ENCODE measurements around the gene CLCN4. TPM values are rescaled to one million over a fixed set of nuclear protein-coding genes. Genes with fewer than 3 reads are reported as not detected.

The CLCN4 gene
- total and polyA plus RNA-seq, 7 experiments from 2014 or later: 0.02 to 0.42 (median 0.11) TPM; not detected in 2

DNA sequence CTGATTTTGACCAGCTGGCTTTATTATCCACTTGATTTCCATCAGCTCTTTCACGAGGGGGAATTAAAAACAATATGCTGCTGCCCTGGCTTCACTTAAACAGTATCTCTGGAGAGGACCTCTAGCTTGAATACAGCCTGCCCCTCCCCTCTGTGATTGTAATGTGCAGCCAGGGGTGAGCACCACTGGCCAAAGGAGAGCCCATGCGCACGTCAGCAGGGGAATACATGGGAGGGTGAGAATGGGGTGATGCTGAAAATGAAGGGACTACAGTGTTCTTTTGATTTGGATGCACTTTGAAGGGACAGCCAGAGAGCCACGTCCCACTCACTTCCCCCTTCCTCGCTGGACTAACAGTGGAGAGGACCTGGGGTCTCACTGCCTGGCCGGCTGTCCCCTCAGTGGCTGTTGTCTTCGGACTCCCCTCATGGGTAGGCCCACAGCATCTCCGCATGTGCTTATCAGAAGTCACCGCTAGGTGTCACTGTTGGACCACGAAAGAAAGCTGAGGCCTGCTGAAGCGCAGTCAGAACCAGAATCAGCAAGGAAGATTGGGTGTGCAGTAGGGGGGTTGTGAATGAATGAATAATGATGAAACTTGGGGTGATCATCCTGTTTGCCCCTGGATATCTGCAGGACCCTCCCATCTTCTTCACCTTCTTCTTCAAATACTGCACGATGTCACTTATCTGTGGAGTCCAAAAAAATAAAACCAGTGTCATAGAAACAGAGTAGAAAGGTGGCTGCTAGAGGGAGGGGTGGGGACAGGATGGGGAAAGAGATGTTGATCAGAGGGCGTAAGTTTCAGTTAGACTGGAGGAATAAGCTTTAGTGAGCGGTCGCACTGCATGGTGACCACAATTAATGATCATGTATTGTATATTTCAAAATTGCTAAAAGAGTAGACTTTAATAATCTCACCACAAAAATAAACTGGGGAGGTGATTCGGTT lies 32.8 kb downstream of the CLCN4 start:
- intact Hi-C loops (cut with micrococcal nuclease): loop anchor here (1.0 to 5.0 kb wide), 6 partner anchors 409 to 1533 kb away; no protein-coding TSS in a partner anchor
- Mint-ChIP-seq H3K36me3 (no peaks in the 10 kb centered on the region), H3K4me3 (no peak overlapping the region), H3K9me3 (no peaks in the 10 kb centered on the region), H3K27ac (peak overlapping the region in 1 of 9 donors; percentile 28), H3K4me1 (peaks cover 0 to 4% (median 0%) of the 10 kb centered on the region in 7 donors), H3K27me3 (peaks cover 0 to 13% (median 4%) of the 10 kb centered on the region in 5 donors)
- Histone ChIP-seq H3K4me1 (ENCODE audit: control insufficient read depth in 2 of 2, insufficient read depth in 2 of 2, low read length in 2 of 2) (no peaks in the 10 kb centered on the region), H3K9me3 (ENCODE audit: control insufficient read depth in 2 of 3, low read length in 3 of 3) (no peaks in the 10 kb centered on the region), H3K27me3 (ENCODE audit: control insufficient read depth in 2 of 2, insufficient read depth in 2 of 2, low read length in 2 of 2) (no peaks in the 10 kb centered on the region), H3K4me3 (ENCODE audit: low read length) (no peak overlapping the region), H3K36me3 (ENCODE audit: control insufficient read depth in 2 of 3, insufficient read depth in 3 of 3, low read length in 3 of 3) (no peaks in the 10 kb centered on the region), H3K27ac (ENCODE audit: low read depth, low read length) (no peak overlapping the region)
- ChIA-PET CTCF (interaction anchor here (0.8 to 2.5 kb wide), 6 partner anchors 12 to 954 kb away, joined by 3 to 18 read pairs (median 4); no protein-coding TSS in a partner anchor), POLR2A (interaction anchor here (0.7 kb wide), 1 partner anchor 56 kb away, joined by 3 read pairs; no protein-coding TSS in a partner anchor)
- peak; percentile 77 for ATAC-seq
- peak; percentile 35 to 78 (median 64) for DNase-seq

DNA sequence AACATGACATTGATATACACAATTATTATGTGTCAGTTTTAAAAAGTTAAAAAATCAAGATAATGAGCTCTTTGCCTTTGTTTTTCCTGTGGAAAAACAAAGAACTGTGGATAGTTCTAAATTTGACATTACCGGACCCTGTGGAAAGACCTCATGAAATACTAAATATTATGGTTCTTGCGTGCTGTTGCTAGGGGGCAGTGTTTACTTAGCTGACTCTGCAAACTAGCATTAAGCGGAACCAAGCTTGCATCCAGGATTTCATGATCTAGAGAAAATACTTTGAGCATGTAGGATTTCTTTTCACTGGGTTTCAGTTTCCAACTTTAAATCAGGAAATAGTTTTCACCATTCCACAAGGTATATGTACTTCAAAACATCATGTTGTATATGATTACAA lies 33.6 kb downstream of the CLCN4 start:
- H3K4me1 ChIP-seq (ENCODE audit: control insufficient read depth in 2 of 2, insufficient read depth in 2 of 2, low read length in 2 of 2): no peaks in the 10 kb centered on the region

DNA sequence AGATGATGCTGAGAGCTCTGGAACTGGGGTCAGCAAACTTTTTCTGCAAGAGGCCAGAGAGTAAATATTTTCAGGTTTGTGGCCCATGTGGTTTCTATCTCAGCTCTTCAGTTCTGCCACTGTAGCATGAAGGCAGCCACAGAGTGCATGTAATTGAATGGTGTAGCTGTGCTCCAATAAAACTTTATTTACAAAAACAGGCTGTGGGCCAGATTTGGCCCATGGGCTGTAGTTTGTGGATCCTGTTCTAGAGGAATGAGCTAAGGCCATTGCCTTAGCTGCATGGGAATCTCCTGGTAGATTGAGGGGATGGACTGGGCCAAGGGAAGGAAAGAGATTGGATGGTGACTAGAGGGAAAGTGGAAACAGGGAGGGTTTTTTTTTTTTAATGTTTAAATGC lies 36.8 kb downstream of the CLCN4 start:
- Mint-ChIP-seq H3K9me3 (no peaks in the 10 kb centered on the region), H3K36me3 (no peaks in the 10 kb centered on the region), H3K4me3 (no peak overlapping the region), H3K27ac (no peak overlapping the region), H3K27me3 (no peaks in the 10 kb centered on the region), H3K4me1 (peaks cover 0 to 4% (median 0%) of the 10 kb centered on the region in 7 donors)
- ATAC-seq (no peak), DNase-seq (no peak)
- Histone ChIP-seq H3K4me1 (ENCODE audit: control insufficient read depth in 2 of 2, insufficient read depth in 2 of 2, low read length in 2 of 2) (no peaks in the 10 kb centered on the region), H3K4me3 (ENCODE audit: low read length) (no peak overlapping the region), H3K36me3 (ENCODE audit: control insufficient read depth in 2 of 3, insufficient read depth in 3 of 3, low read length in 3 of 3) (no peaks in the 10 kb centered on the region), H3K27ac (ENCODE audit: low read depth, low read length) (no peak overlapping the region), H3K9me3 (ENCODE audit: control insufficient read depth in 2 of 3, low read length in 3 of 3) (no peaks in the 10 kb centered on the region), H3K27me3 (ENCODE audit: control insufficient read depth in 2 of 2, insufficient read depth in 2 of 2, low read length in 2 of 2) (no peaks in the 10 kb centered on the region)
- POLR2A ChIA-PET: no interaction called here
- intact Hi-C loops (cut with micrococcal nuclease): no loop called here
- CTCF ChIA-PET: interaction anchor here (2.1 kb wide), 1 partner anchor 943 kb away, joined by 8 read pairs; no protein-coding TSS in a partner anchor

More for the DNA sequence above, 33.6 kb downstream of the CLCN4 start:
- Mint-ChIP-seq H3K27ac (no peak overlapping the region), H3K4me3 (no peak overlapping the region), H3K36me3 (no peaks in the 10 kb centered on the region), H3K27me3 (peaks cover 0 to 7% (median 4%) of the 10 kb centered on the region in 5 donors), H3K4me1 (peaks cover 0 to 4% (median 0%) of the 10 kb centered on the region in 7 donors), H3K9me3 (no peaks in the 10 kb centered on the region)
- Histone ChIP-seq H3K27ac (ENCODE audit: low read depth, low read length) (no peak overlapping the region), H3K9me3 (ENCODE audit: control insufficient read depth in 2 of 3, low read length in 3 of 3) (no peaks in the 10 kb centered on the region), H3K27me3 (ENCODE audit: control insufficient read depth in 2 of 2, insufficient read depth in 2 of 2, low read length in 2 of 2) (no peaks in the 10 kb centered on the region), H3K4me3 (ENCODE audit: low read length) (no peak overlapping the region), H3K36me3 (ENCODE audit: control insufficient read depth in 2 of 3, insufficient read depth in 3 of 3, low read length in 3 of 3) (no peaks in the 10 kb centered on the region)
- CTCF ChIA-PET: interaction anchor here (0.7 to 2.5 kb wide), 8 partner anchors 10 to 953 kb away, joined by 3 to 18 read pairs (median 3); no protein-coding TSS in a partner anchor
- POLR2A ChIA-PET: interaction anchor here (0.7 kb wide), 1 partner anchor 57 kb away, joined by 3 read pairs; no protein-coding TSS in a partner anchor
- peak in 1 of 9 donors; percentile 11 for DNase-seq
- intact Hi-C loops (cut with micrococcal nuclease): loop anchor here in 1 of 2 donors (1.0 kb wide), 1 partner anchor 532 kb away; no protein-coding TSS in a partner anchor
- ATAC-seq: peak; percentile 52

DNA sequence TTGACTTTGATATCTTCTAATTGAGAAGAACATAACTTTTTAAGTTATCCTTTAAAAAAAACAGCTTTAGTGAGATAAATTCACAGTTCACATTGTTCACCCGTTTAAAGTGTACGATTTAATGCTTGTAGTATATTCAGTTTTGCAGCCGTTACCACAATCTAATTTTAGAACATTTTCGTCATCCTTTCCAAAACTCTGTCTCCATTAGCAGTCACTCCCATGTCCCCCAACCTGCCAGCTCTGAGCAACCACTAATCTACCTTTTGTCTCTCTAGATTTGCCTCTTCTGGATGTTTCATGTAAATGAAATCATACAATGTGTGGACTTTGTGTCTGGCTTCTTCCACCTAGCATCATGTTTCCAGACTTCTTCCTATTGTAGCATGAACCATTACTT lies 38.6 kb downstream of the CLCN4 start:
- Mint-ChIP-seq H3K36me3 (no peaks in the 10 kb centered on the region), H3K4me1 (peaks cover 0 to 5% (median 4%) of the 10 kb centered on the region in 7 donors), H3K9me3 (no peaks in the 10 kb centered on the region), H3K27ac (no peak overlapping the region), H3K27me3 (peaks cover 0 to 6% (median 0%) of the 10 kb centered on the region in 5 donors), H3K4me3 (no peak overlapping the region)
- H3K36me3 ChIP-seq (ENCODE audit: control insufficient read depth in 2 of 3, insufficient read depth in 3 of 3, low read length in 3 of 3): no peaks in the 10 kb centered on the region
- DNase-seq (no peak), ATAC-seq (no peak)
- no peaks in the 10 kb centered on the region for H3K4me1 ChIP-seq (ENCODE audit: control insufficient read depth in 2 of 2, insufficient read depth in 2 of 2, low read length in 2 of 2)
- H3K27me3 ChIP-seq (ENCODE audit: control insufficient read depth in 2 of 2, insufficient read depth in 2 of 2, low read length in 2 of 2): no peaks in the 10 kb centered on the region
- POLR2A ChIA-PET: no interaction called here
- no peaks in the 10 kb centered on the region for H3K9me3 ChIP-seq (ENCODE audit: control insufficient read depth in 2 of 3, low read length in 3 of 3)
- H3K27ac ChIP-seq (ENCODE audit: low read depth, low read length): no peak overlapping the region
- CTCF ChIA-PET: no interaction called here
- intact Hi-C loops (cut with micrococcal nuclease): no loop called here
- H3K4me3 ChIP-seq (ENCODE audit: low read length): no peak overlapping the region

- H3K4me3 Mint-ChIP-seq: no peak overlapping the region
- intact Hi-C loops (cut with micrococcal nuclease): no loop called here
- peaks cover 0 to 6% (median 4%) of the 10 kb centered on the region in 5 donors for H3K27me3 Mint-ChIP-seq
- Histone ChIP-seq H3K9me3 (ENCODE audit: control insufficient read depth in 2 of 3, low read length in 3 of 3) (no peaks in the 10 kb centered on the region), H3K27me3 (ENCODE audit: control insufficient read depth in 2 of 2, insufficient read depth in 2 of 2, low read length in 2 of 2) (no peaks in the 10 kb centered on the region), H3K4me1 (ENCODE audit: control insufficient read depth in 2 of 2, insufficient read depth in 2 of 2, low read length in 2 of 2) (no peaks in the 10 kb centered on the region), H3K4me3 (ENCODE audit: low read length) (no peak overlapping the region), H3K27ac (ENCODE audit: low read depth, low read length) (no peak overlapping the region), H3K36me3 (ENCODE audit: control insufficient read depth in 2 of 3, insufficient read depth in 3 of 3, low read length in 3 of 3) (no peaks in the 10 kb centered on the region)
- no peaks in the 10 kb centered on the region for H3K9me3 Mint-ChIP-seq
- no peak for ATAC-seq
- CTCF ChIA-PET: no interaction called here
- H3K4me1 Mint-ChIP-seq: peaks cover 0 to 5% (median 4%) of the 10 kb centered on the region in 7 donors
- DNase-seq: no peak
- POLR2A ChIA-PET: no interaction called here
- no peaks in the 10 kb centered on the region for H3K36me3 Mint-ChIP-seq
- H3K27ac Mint-ChIP-seq: no peak overlapping the region
Measured at GRCh38 chrX:10195947-10196346, 39.2 kb downstream of the CLCN4 start.

- CTCF ChIA-PET: no interaction called here
- Histone ChIP-seq H3K27me3 (ENCODE audit: control insufficient read depth in 2 of 2, insufficient read depth in 2 of 2, low read length in 2 of 2) (no peaks in the 10 kb centered on the region), H3K36me3 (ENCODE audit: control insufficient read depth in 2 of 3, insufficient read depth in 3 of 3, low read length in 3 of 3) (no peaks in the 10 kb centered on the region), H3K9me3 (ENCODE audit: control insufficient read depth in 2 of 3, low read length in 3 of 3) (no peaks in the 10 kb centered on the region), H3K4me1 (ENCODE audit: control insufficient read depth in 2 of 2, insufficient read depth in 2 of 2, low read length in 2 of 2) (no peaks in the 10 kb centered on the region), H3K27ac (ENCODE audit: low read depth, low read length) (no peak overlapping the region), H3K4me3 (ENCODE audit: low read length) (no peak overlapping the region)
- Mint-ChIP-seq H3K27ac (no peak overlapping the region), H3K4me3 (no peak overlapping the region), H3K36me3 (no peaks in the 10 kb centered on the region), H3K4me1 (peaks cover 0 to 5% (median 4%) of the 10 kb centered on the region in 7 donors), H3K9me3 (no peaks in the 10 kb centered on the region), H3K27me3 (peaks cover 0 to 6% (median 5%) of the 10 kb centered on the region in 5 donors)
- ATAC-seq: no peak
- intact Hi-C loops (cut with micrococcal nuclease): no loop called here
- POLR2A ChIA-PET: no interaction called here
- DNase-seq: no peak
Measured at GRCh38 chrX:10197279-10198210, 40.8 kb downstream of the CLCN4 start.
